Measurements from ENCODE around the gene HES2.

HES2 gene

DNA sequence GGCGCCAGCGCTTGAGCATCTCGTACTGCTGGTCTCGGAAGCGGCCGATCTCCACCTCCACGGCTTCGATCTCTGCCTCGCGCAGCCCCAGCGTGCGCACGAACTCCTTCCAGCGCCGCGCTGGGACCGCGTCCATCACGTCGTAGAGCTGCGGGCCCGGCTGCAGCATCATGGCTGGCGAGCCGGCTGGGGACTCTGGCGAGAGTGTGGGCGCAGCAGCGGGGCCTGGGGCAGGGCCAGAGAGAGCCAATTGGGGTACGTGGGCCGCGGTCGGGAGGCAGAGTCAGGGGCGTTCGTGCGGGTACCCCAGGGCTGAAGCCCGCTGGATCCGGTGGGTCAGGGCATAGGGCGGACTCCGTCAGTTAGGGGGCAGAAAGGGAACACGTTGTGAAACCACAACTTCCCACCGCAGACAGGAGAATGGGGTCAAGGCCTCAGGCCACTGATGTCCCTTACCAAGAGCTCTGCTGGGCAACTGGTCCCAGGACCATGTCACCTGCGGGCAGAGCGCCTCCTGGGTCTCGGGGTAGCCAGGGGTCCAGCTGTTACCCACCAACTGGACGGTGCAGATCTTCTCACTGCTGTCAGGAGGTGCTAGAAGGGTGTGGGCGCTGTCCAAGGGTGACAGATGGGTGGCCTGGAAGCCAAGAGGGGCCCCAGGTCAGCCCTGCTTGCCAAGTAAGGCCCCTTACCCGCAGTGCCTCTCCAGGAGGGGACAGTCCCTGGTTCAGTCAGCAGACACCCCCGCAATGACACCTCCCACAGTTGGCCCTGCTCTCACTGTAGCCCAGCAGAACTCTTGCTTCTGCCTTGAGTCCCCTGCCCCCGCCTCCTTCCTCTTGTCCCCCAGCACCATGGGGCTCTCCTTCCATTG, 42.1 kb upstream of the HES2 start:
- Histone ChIP-seq H2BK15ac (ENCODE audit: low read depth, poor library complexity, severe bottlenecking) (no peak overlapping the region), H3K4me3 (ENCODE audit: insufficient read depth in 1 of 2, low read depth in 1 of 2, low read length in 2 of 2) (no peak overlapping the region), H3K4me2 (ENCODE audit: low read length, poor library complexity, severe bottlenecking) (no peak overlapping the region), H3K4ac (ENCODE audit: low read depth in 1 of 2, low read length in 2 of 2) (no peak overlapping the region), H2BK5ac (ENCODE audit: low read depth, low read length, poor library complexity, severe bottlenecking) (no peak overlapping the region), H4K8ac (ENCODE audit: low read length) (no peak overlapping the region), H3K4me1 (ENCODE audit: control insufficient read depth, insufficient read depth, low read depth, low read length) (peaks cover 5% of the 10 kb centered on the region), H3K18ac (ENCODE audit: low read depth in 1 of 2, low read length in 2 of 2) (no peak overlapping the region), H3K27me3 (ENCODE audit: control insufficient read depth in 1 of 2, insufficient read depth in 1 of 2, low read length in 2 of 2) (peaks cover 0 to 42% of the 10 kb centered on the region in 2 experiments), H2BK12ac (ENCODE audit: low read length in 2 of 2) (no peak overlapping the region), H3K14ac (ENCODE audit: low read length in 2 of 2) (no peak overlapping the region), H4K91ac (ENCODE audit: low read length) (no peak overlapping the region), H3K27ac (ENCODE audit: low read length, poor library complexity, severe bottlenecking) (no peak overlapping the region), H3K23ac (ENCODE audit: low read length in 2 of 2) (no peak overlapping the region), H3K9ac (ENCODE audit: low read length) (no peak overlapping the region), H2AK5ac (ENCODE audit: low read length, severe bottlenecking) (no peak overlapping the region), H2AFZ (ENCODE audit: low read depth, low read length) (no peak overlapping the region), H3K9me3 (ENCODE audit: control insufficient read depth, low read length) (no peaks in the 10 kb centered on the region), H3K36me3 (ENCODE audit: control insufficient read depth in 1 of 2, insufficient read depth in 2 of 2, low read depth in 1 of 2, low read length in 2 of 2) (peaks cover 16 to 52% of the 10 kb centered on the region in 2 experiments), H2BK120ac (ENCODE audit: low read depth, low read length) (no peak overlapping the region), H3K79me1 (replicated peaks; ENCODE audit: low read length, poor library complexity, severe bottlenecking) (no peaks in the 10 kb centered on the region)
- WGBS, result 96% methylated on average over 48 of the region's 48 CpGs
- no peak for DNase-seq

DNA sequence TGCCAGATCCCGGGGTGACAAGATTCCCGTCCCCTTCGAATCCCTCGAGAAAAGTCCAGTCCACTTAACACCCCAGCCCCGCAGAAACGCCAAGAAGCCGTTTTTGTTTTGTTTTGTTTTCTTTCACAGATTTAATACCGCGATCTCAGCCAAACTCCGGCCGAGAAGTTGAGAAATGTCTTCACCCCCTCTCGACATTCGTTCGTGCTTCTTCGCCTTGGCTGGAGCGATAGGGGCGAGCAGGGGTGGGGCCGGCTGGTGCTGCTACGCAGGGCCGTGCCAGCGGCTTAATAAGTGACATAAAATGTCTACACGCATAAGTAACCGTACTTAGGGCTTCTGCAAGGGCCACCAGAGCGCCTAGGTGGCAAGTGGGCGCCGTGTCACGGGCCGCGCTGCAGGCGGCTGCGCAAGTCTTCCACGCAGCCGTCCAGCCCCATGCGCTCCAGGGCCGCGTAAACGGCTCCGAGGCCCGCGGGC, 41.4 kb upstream of the HES2 start:
- Histone ChIP-seq H2AFZ (ENCODE audit: low read depth, low read length) (no peak overlapping the region), H3K4me1 (ENCODE audit: control insufficient read depth, insufficient read depth, low read depth, low read length) (peaks cover 5% of the 10 kb centered on the region), H3K27me3 (ENCODE audit: control insufficient read depth in 1 of 2, insufficient read depth in 1 of 2, low read length in 2 of 2) (peaks cover 0 to 45% of the 10 kb centered on the region in 2 experiments), H4K8ac (ENCODE audit: low read length) (no peak overlapping the region), H3K4me3 (ENCODE audit: insufficient read depth in 1 of 2, low read depth in 1 of 2, low read length in 2 of 2) (peak overlapping the region in 1 of 2 experiments; percentile 66), H2BK15ac (ENCODE audit: low read depth, poor library complexity, severe bottlenecking) (no peak overlapping the region), H3K36me3 (ENCODE audit: control insufficient read depth in 1 of 2, insufficient read depth in 2 of 2, low read depth in 1 of 2, low read length in 2 of 2) (peaks cover 16 to 46% of the 10 kb centered on the region in 2 experiments), H3K9me3 (ENCODE audit: control insufficient read depth, low read length) (no peaks in the 10 kb centered on the region), H3K14ac (ENCODE audit: low read length in 2 of 2) (no peak overlapping the region), H3K79me1 (replicated peaks; ENCODE audit: low read length, poor library complexity, severe bottlenecking) (no peaks in the 10 kb centered on the region), H2BK120ac (ENCODE audit: low read depth, low read length) (no peak overlapping the region), H2BK5ac (ENCODE audit: low read depth, low read length, poor library complexity, severe bottlenecking) (no peak overlapping the region), H3K18ac (ENCODE audit: low read depth in 1 of 2, low read length in 2 of 2) (no peak overlapping the region), H3K4me2 (ENCODE audit: low read length, poor library complexity, severe bottlenecking) (no peak overlapping the region), H3K9ac (ENCODE audit: low read length) (peak overlapping the region; percentile 49), H2AK5ac (ENCODE audit: low read length, severe bottlenecking) (no peak overlapping the region), H3K4ac (ENCODE audit: low read depth in 1 of 2, low read length in 2 of 2) (no peak overlapping the region), H2BK12ac (ENCODE audit: low read length in 2 of 2) (no peak overlapping the region), H3K27ac (ENCODE audit: low read length, poor library complexity, severe bottlenecking) (no peak overlapping the region), H4K91ac (ENCODE audit: low read length) (no peak overlapping the region), H3K23ac (ENCODE audit: low read length in 2 of 2) (no peak overlapping the region)
- WGBS, result 95% methylated on average over 40 of the region's 40 CpGs
- DNase-seq, result no peak

DNA sequence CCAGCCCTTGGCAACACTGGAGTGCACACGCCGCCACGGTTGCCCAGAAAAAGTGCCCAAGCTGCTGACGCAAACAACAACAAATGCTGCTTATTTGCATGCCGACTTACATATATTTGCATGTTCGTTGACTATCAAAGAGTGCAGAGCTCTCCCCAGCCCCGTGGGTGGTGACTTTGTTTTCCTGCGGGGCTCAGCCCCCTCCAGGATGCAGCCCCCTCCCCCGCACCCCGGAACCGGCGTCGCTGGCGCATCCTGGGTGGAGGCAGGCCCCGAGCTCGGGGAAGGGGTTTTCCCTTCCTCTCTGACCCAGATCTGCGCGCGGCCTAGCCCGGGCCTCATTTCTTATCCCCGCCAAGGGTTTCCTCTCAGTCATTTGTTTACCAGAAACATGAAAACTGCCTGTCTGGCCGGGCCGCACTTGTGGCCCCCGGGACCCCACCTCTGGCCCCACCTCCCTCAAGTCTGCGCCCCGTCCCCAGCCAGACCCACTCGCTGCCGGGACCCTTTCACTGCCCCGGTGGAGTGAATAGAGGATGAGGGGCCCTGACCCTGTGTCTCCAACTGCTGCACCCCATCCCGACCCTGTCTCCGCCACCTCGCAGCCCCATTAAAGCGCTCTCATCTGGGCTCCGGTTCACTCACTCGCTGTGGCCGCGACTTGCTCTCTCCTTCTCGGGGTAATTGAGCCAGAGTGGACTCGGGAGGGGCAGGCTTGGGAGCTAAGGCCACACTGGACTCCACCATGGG, 40.8 kb upstream of the HES2 start:
- 66% methylated on average over 34 of the region's 39 CpGs for WGBS
- H3K18ac ChIP-seq (ENCODE audit: low read depth in 1 of 2, low read length in 2 of 2), result no peak overlapping the region
- no peak overlapping the region for H2BK5ac ChIP-seq (ENCODE audit: low read depth, low read length, poor library complexity, severe bottlenecking)

DNA sequence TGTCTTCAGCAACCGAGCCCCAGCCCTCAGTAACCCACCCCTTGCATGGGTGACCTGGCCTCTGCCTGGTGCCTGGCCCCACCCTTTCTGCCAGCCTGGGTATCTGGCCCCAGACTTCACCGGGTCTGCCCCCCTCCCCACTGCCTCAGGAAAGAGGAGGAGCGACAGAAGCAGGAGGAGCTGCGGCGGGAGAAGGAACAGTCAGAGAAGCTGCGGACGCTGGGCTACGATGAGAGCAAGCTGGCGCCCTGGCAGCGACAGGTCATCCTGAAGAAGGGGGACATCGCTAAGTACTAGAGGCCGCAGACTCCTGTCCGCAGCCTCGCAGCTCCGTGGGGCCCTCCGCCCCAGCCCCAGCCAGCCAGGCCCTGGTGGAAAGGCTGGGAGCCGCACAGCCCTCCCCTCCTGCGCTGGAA, 40.1 kb upstream of the HES2 start:
- Histone ChIP-seq H2BK15ac (ENCODE audit: low read depth, poor library complexity, severe bottlenecking) (no peak overlapping the region), H3K18ac (ENCODE audit: low read depth in 1 of 2, low read length in 2 of 2) (no peak overlapping the region), H3K36me3 (ENCODE audit: control insufficient read depth in 1 of 2, insufficient read depth in 2 of 2, low read depth in 1 of 2, low read length in 2 of 2) (peaks cover 16 to 37% of the 10 kb centered on the region in 2 experiments), H3K4me2 (ENCODE audit: low read length, poor library complexity, severe bottlenecking) (no peak overlapping the region), H3K23ac (ENCODE audit: low read length in 2 of 2) (no peak overlapping the region), H3K14ac (ENCODE audit: low read length in 2 of 2) (no peak overlapping the region), H3K4me3 (ENCODE audit: insufficient read depth in 1 of 2, low read depth in 1 of 2, low read length in 2 of 2) (no peak overlapping the region), H2AFZ (ENCODE audit: low read depth, low read length) (no peak overlapping the region), H3K4ac (ENCODE audit: low read depth in 1 of 2, low read length in 2 of 2) (no peak overlapping the region), H3K79me1 (replicated peaks; ENCODE audit: low read length, poor library complexity, severe bottlenecking) (no peaks in the 10 kb centered on the region), H3K27me3 (ENCODE audit: control insufficient read depth in 1 of 2, insufficient read depth in 1 of 2, low read length in 2 of 2) (peaks cover 0 to 51% of the 10 kb centered on the region in 2 experiments), H2AK5ac (ENCODE audit: low read length, severe bottlenecking) (no peak overlapping the region), H4K8ac (ENCODE audit: low read length) (no peak overlapping the region), H2BK120ac (ENCODE audit: low read depth, low read length) (no peak overlapping the region), H3K9ac (ENCODE audit: low read length) (no peak overlapping the region), H2BK12ac (ENCODE audit: low read length in 2 of 2) (no peak overlapping the region), H4K91ac (ENCODE audit: low read length) (no peak overlapping the region), H2BK5ac (ENCODE audit: low read depth, low read length, poor library complexity, severe bottlenecking) (no peak overlapping the region), H3K9me3 (ENCODE audit: control insufficient read depth, low read length) (no peaks in the 10 kb centered on the region), H3K27ac (ENCODE audit: low read length, poor library complexity, severe bottlenecking) (no peak overlapping the region), H3K4me1 (ENCODE audit: control insufficient read depth, insufficient read depth, low read depth, low read length) (peaks cover 5% of the 10 kb centered on the region)
- 32% methylated on average over 18 of the region's 18 CpGs for WGBS
- peak; percentile 6 for DNase-seq

More for the DNA sequence above, 40.8 kb upstream of the HES2 start:
- Histone ChIP-seq H3K4ac (ENCODE audit: low read depth in 1 of 2, low read length in 2 of 2) (no peak overlapping the region), H3K9me3 (ENCODE audit: control insufficient read depth, low read length) (no peaks in the 10 kb centered on the region), H3K4me3 (ENCODE audit: insufficient read depth in 1 of 2, low read depth in 1 of 2, low read length in 2 of 2) (peak overlapping the region in 1 of 2 experiments; percentile 66), H3K14ac (ENCODE audit: low read length in 2 of 2) (no peak overlapping the region), H2AFZ (ENCODE audit: low read depth, low read length) (no peak overlapping the region), H3K4me2 (ENCODE audit: low read length, poor library complexity, severe bottlenecking) (no peak overlapping the region), H3K9ac (ENCODE audit: low read length) (peak overlapping the region; percentile 49), H4K8ac (ENCODE audit: low read length) (no peak overlapping the region), H3K79me1 (replicated peaks; ENCODE audit: low read length, poor library complexity, severe bottlenecking) (no peaks in the 10 kb centered on the region), H3K36me3 (ENCODE audit: control insufficient read depth in 1 of 2, insufficient read depth in 2 of 2, low read depth in 1 of 2, low read length in 2 of 2) (peaks cover 16 to 41% of the 10 kb centered on the region in 2 experiments), H4K91ac (ENCODE audit: low read length) (no peak overlapping the region), H2AK5ac (ENCODE audit: low read length, severe bottlenecking) (no peak overlapping the region), H3K27ac (ENCODE audit: low read length, poor library complexity, severe bottlenecking) (no peak overlapping the region), H2BK120ac (ENCODE audit: low read depth, low read length) (no peak overlapping the region), H3K23ac (ENCODE audit: low read length in 2 of 2) (no peak overlapping the region), H2BK15ac (ENCODE audit: low read depth, poor library complexity, severe bottlenecking) (no peak overlapping the region), H2BK12ac (ENCODE audit: low read length in 2 of 2) (no peak overlapping the region), H3K4me1 (ENCODE audit: control insufficient read depth, insufficient read depth, low read depth, low read length) (peaks cover 5% of the 10 kb centered on the region), H3K27me3 (ENCODE audit: control insufficient read depth in 1 of 2, insufficient read depth in 1 of 2, low read length in 2 of 2) (peaks cover 0 to 49% of the 10 kb centered on the region in 2 experiments)
- DNase-seq, result no peak
